Endothelial cell of umbilical vein (primary cell): ENCODE results near the gene PITPNM3. TPM values are rescaled to one million over a fixed set of nuclear protein-coding genes. Genes with fewer than 3 reads are reported as not detected.
"Not testable (repeated sequence)": the region's sequence is repeated elsewhere in the genome, so short reads cannot be mapped to it uniquely, and the experiment has no call there.

ENCODE experiments used
- BruUV-seq: library from RNA; stranded (reverse); fragments of 400-500 nt; replicated peaks from 2 replicates; lab custom pipeline; 2021; lab: Mats Ljungman, UMichigan
- CTCF ChIA-PET: fragments of 300-600, 350-600 bp; sonication (Branson Sonifier 250); formaldehyde crosslinking; loops from one replicate; lab custom pipeline; 2021; ENCODE audit warnings: antibody characterized with exemption, inconsistent platforms; lab: Charles Lee
- POLR2A ChIA-PET: fragments of 300-600, 350-600 bp; sonication (Branson Sonifier 250); formaldehyde crosslinking; loops from one replicate; lab custom pipeline; 2021; ENCODE audit warnings: antibody characterized with exemption, inconsistent platforms; lab: Charles Lee
- DNase-seq: peaks from one replicate; pipeline ENCODE4 v3.0.0-alpha.2; 2011; ENCODE audit warnings: low read depth, low spot score
- FAIRE-seq: peaks from 2 replicates; lab custom pipeline; 2011; peaks lifted over from hg19 to GRCh38; lab: Jason Lieb, UNC
- H2AFZ ChIP-seq: 2 replicates; pipeline ENCODE4 v1.6.0; 2012; ENCODE audit warnings: low read depth, low read length, control low read depth, inconsistent platforms
- H3K27ac ChIP-seq: 2 replicates; pipeline ENCODE4 v1.5.1; 2011; ENCODE audit warnings: low read depth, mild to moderate bottlenecking, control low read depth, low read length, moderate library complexity; ENCODE audit not compliant: insufficient read depth
- H3K27me3 ChIP-seq, 2 experiments: 2 replicates each; pipeline versions ENCODE4 v1.6.0 to v1.6.1; 2011; ENCODE audit warnings: low read length in 2 of 2, mixed read lengths in 1 of 2; ENCODE audit not compliant: control insufficient read depth in 2 of 2, insufficient read depth in 2 of 2
- H3K36me3 ChIP-seq, 2 experiments: 2 replicates in 1 of 2; 3 replicates in 1 of 2; pipeline ENCODE4 v1.5.1; 2011; ENCODE audit warnings: low read length in 2 of 2, mild to moderate bottlenecking in 1 of 2, moderate library complexity in 1 of 2; ENCODE audit not compliant: control insufficient read depth in 2 of 2, insufficient read depth in 2 of 2; ENCODE audit errors: extremely low read depth in 1 of 2
- H3K4me1 ChIP-seq: 3 replicates; pipeline ENCODE4 v1.5.1; 2011; ENCODE audit warnings: mild to moderate bottlenecking, low read length; ENCODE audit not compliant: control insufficient read depth, insufficient read depth; ENCODE audit errors: extremely low read depth
- H3K4me2 ChIP-seq: 2 replicates; pipeline ENCODE4 v1.6.1; 2011; ENCODE audit warnings: low read length, control low read depth, mixed read lengths; ENCODE audit not compliant: insufficient read depth
- H3K4me3 ChIP-seq, 3 experiments: fragments of 200-600 bp in 1 of 3; sonication (generic), shearing (Covaris generic) in 1 of 3; replicated peaks in 1 of 3; 2 replicates each; pipeline ENCODE4 v1.5.1; 2011 to 2016; ENCODE audit warnings: control low read depth in 3 of 3, low read length in 3 of 3, mild to moderate bottlenecking in 2 of 3, inconsistent platforms in 1 of 3, low read depth in 1 of 3, moderate library complexity in 1 of 3; ENCODE audit not compliant: insufficient read depth in 1 of 3
- H3K79me2 ChIP-seq: 2 replicates; pipeline ENCODE4 v1.6.0; 2012; ENCODE audit warnings: low read length, inconsistent platforms; ENCODE audit not compliant: control insufficient read depth, insufficient read depth
- H3K9ac ChIP-seq: replicated peaks from 2 replicates; pipeline ENCODE3; 2011; ENCODE audit warnings: low read length, control low read depth; ENCODE audit not compliant: insufficient read depth; ENCODE audit errors: extremely low read depth
- H3K9me1 ChIP-seq: replicated peaks from 3 replicates; pipeline ENCODE4 v1.6.0; 2011; ENCODE audit warnings: mild to moderate bottlenecking, low read length; ENCODE audit not compliant: control insufficient read depth, insufficient read depth; ENCODE audit errors: extremely low read depth
- H3K9me3 ChIP-seq: replicated peaks from 2 replicates; pipeline ENCODE4 v1.5.1; 2012; ENCODE audit warnings: low read length, inconsistent platforms; ENCODE audit not compliant: control insufficient read depth, insufficient read depth
- H4K20me1 ChIP-seq: replicated peaks from 2 replicates; pipeline ENCODE3; 2011; ENCODE audit warnings: mild to moderate bottlenecking, low read length; ENCODE audit not compliant: control insufficient read depth, insufficient read depth; ENCODE audit errors: extremely low read depth
- EZH2 ChIP-seq: IDR thresholded peaks from 2 replicates; pipeline ENCODE4 v1.6.1; 2012; ENCODE audit warnings: borderline replicate concordance, low read depth, mild to moderate bottlenecking, moderate library complexity, low read length, inconsistent platforms; ENCODE audit not compliant: severe bottlenecking
- GATA2 ChIP-seq: IDR thresholded peaks from 2 replicates; pipeline ENCODE4 v1.7.0; 2011; ENCODE audit warnings: low read depth, mild to moderate bottlenecking, moderate library complexity, mixed read lengths, low read length; ENCODE audit not compliant: insufficient read length, insufficient read depth
- JUN ChIP-seq: IDR thresholded peaks from 2 replicates; pipeline ENCODE4 v1.6.1; 2011; ENCODE audit warnings: borderline replicate concordance, low read depth; ENCODE audit not compliant: insufficient read length, insufficient read depth
- MAX ChIP-seq: IDR thresholded peaks from 2 replicates; pipeline ENCODE4 v1.6.1; 2011; ENCODE audit not compliant: insufficient read depth, insufficient read length
- MYC ChIP-seq: IDR thresholded peaks from one replicate; pipeline ENCODE4 v1.6.1; 2011; ENCODE audit warnings: mild to moderate bottlenecking, low read depth, low read length
- POLR2A ChIP-seq: IDR thresholded peaks from 2 replicates; pipeline ENCODE4 v1.6.1; 2012; ENCODE audit warnings: low read depth, mild to moderate bottlenecking, control low read depth, low read length
- POLR2AphosphoS5 ChIP-seq: IDR thresholded peaks from 2 replicates; pipeline ENCODE4 v1.6.1; 2012; ENCODE audit warnings: low read depth, mild to moderate bottlenecking, control low read depth, low read length, moderate library complexity; ENCODE audit not compliant: insufficient read depth
- dilution Hi-C: fragments of 300-500 bp; cut with MboI; formaldehyde crosslinking; loops from one replicate; pipeline ENCODE4 v1.15.0; 2019; ENCODE audit warnings: low sequenced_read_pairs; ENCODE audit not compliant: extremely low pct_ligation_motif_present
- intact Hi-C: fragments of 100-400 bp; cut with micrococcal nuclease; formaldehyde crosslinking; loops from one replicate; pipeline ENCODE4 v1.10.0; 2022
- polyA plus RNA-seq, 4 experiments: library from polyadenylated mRNA; depleted of rRNA in 3 of 4; stranded (reverse) in 3 of 4; unstranded in 1 of 4; fragments of >200 nt; gene quantifications; 2 replicates each; pipeline versions ENCODE4 v1.2.1 to v1.2.3, GENCODE V29; 2011 to 2012; ENCODE audit warnings: missing spikeins in 1 of 4
- total RNA-seq: library from RNA; stranded (reverse); gene quantifications from 2 replicates; pipeline ENCODE4 v1.2.3, GENCODE V29; 2021

PITPNM3 gene
- total and polyA plus RNA-seq, 2 donors (not counting 3 experiments of a cell fraction or from before 2014, with no cell fraction given), result 1.0 to 1.9 TPM

- Histone ChIP-seq H3K9ac (no peak overlapping the region), H3K9me3 (no peaks in the 10 kb centered on the region), H3K27ac (no peak overlapping the region), H3K4me2 (no peak overlapping the region), H3K4me1 (no peaks in the 10 kb centered on the region), H3K36me3 (peaks cover 4 to 24% of the 10 kb centered on the region in 2 experiments), H3K27me3 (no peaks in the 10 kb centered on the region), H4K20me1 (no peaks in the 10 kb centered on the region), H2AFZ (no peak overlapping the region), H3K9me1 (no peaks in the 10 kb centered on the region), H3K4me3 (no peak overlapping the region), H3K79me2 (no peaks in the 10 kb centered on the region)
- intact Hi-C loops (no loop called here), dilution Hi-C loops (no loop called here)
- no peak for TF ChIP-seq EZH2
- TF ChIP-seq GATA2, result no peak
- no peak for TF ChIP-seq POLR2A
- no peak for TF ChIP-seq JUN
- TF ChIP-seq MYC, result no peak
- TF ChIP-seq MAX, result no peak
- TF ChIP-seq POLR2AphosphoS5, result no peak
- DNase-seq (no peak), FAIRE-seq (no peak)
- ChIA-PET POLR2A (interaction anchor here (0.6 kb wide), 1 partner anchor 667 kb away, joined by 9 read pairs; no protein-coding TSS in a partner anchor), CTCF (interaction anchor here (1.1 to 5.6 kb wide), 2 partner anchors 13 to 124 kb away, joined by 3 to 39 read pairs; no protein-coding TSS in a partner anchor)
- BruUV-seq, result no TSS peak
Measured at GRCh38 chr17:6596081-6596480, 39.7 kb upstream of the PITPNM3 start.

- H3K4me1 ChIP-seq, H4K20me1 ChIP-seq, H3K4me2 ChIP-seq, POLR2A ChIA-PET, BruUV-seq, H3K27ac ChIP-seq, DNase-seq, CTCF ChIA-PET, H3K9me1 ChIP-seq, H3K4me3 ChIP-seq, H3K79me2 ChIP-seq, intact Hi-C loops, H2AFZ ChIP-seq, dilution Hi-C loops, FAIRE-seq, H3K9ac ChIP-seq, H3K27me3 ChIP-seq, H3K9me3 ChIP-seq: not testable (repeated sequence)
- H3K36me3 ChIP-seq, result peaks cover 14 to 34% of the 10 kb centered on the region in 2 experiments
Measured at GRCh38 chr17:6593371-6593770, 37.0 kb upstream of the PITPNM3 start.
